Measurements from ENCODE around the gene KRTAP10-2. TPM values are rescaled to one million over a fixed set of nuclear protein-coding genes. Genes with fewer than 3 reads are reported as not detected.

Gene KRTAP10-2
- total RNA-seq, 2 donors from 2014 or later: not detected

GRCh38 chr21:44548922-44549321, 2.4 kb downstream of the KRTAP10-2 start:
- intact Hi-C loops (cut with DNase I, micrococcal nuclease): no loop called here
- DNase-seq (no peak), ATAC-seq (no peak)

DNA sequence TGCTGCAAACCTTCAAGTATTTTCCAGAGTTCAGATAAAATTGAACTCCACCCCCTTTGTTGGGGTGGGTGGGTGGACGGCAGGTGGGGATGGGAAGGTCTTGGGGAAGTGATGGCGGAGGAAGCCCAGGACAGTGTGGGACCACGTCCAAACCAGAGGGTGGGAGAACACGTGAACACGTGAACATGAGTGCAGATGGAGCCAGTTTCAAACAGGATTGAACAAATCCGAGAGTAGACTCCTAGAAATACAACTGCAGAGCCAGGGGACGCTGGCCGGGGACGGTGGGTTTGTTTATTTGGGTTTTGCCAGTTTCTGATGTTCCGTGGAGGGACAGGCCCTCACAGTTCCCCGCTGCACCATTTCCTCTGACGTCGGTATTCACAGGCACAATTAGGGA, 2.9 kb downstream of the KRTAP10-2 start:
- ATAC-seq (no peak), DNase-seq (no peak)
- intact Hi-C loops (cut with DNase I, micrococcal nuclease): no loop called here

GRCh38 chr21:44547656-44548331, 3.5 kb downstream of the KRTAP10-2 start:
- peak; percentile 74 for ATAC-seq
- intact Hi-C loops (cut with DNase I, micrococcal nuclease): no loop called here
- no peak for DNase-seq

DNA sequence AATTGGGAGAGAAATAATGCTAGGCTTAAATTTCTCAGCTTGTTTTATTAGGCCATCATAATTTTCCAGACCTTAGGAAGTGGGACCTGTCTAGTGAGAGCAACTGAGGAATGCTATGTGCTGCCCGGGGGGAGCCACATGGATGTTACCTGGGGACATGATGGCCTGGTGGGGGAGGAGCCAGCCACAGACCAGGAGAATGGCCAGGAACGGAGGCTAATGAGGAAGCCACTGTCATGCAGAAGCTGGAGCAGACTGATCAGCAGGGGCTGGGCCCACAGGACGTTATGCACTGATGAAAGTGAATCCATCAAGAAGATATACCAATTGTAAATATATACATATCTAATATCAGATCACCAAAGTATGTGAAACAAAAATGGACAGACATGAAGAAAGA, 6.7 kb downstream of the KRTAP10-2 start:
- intact Hi-C loops (cut with DNase I, micrococcal nuclease): no loop called here
- no peak for DNase-seq
- ATAC-seq: no peak

GRCh38 chr21:44542716-44543115, 8.6 kb downstream of the KRTAP10-2 start:
- ATAC-seq: no peak
- intact Hi-C loops (cut with DNase I, micrococcal nuclease): no loop called here

GRCh38 chr21:44540741-44541288, 10.5 kb downstream of the KRTAP10-2 start:
- DNase-seq: no peak
- ATAC-seq: no peak
- intact Hi-C loops (cut with DNase I, micrococcal nuclease): no loop called here

More at GRCh38 chr21:44542716-44543115, 8.6 kb downstream of the KRTAP10-2 start:
- DNase-seq: no peak

DNA sequence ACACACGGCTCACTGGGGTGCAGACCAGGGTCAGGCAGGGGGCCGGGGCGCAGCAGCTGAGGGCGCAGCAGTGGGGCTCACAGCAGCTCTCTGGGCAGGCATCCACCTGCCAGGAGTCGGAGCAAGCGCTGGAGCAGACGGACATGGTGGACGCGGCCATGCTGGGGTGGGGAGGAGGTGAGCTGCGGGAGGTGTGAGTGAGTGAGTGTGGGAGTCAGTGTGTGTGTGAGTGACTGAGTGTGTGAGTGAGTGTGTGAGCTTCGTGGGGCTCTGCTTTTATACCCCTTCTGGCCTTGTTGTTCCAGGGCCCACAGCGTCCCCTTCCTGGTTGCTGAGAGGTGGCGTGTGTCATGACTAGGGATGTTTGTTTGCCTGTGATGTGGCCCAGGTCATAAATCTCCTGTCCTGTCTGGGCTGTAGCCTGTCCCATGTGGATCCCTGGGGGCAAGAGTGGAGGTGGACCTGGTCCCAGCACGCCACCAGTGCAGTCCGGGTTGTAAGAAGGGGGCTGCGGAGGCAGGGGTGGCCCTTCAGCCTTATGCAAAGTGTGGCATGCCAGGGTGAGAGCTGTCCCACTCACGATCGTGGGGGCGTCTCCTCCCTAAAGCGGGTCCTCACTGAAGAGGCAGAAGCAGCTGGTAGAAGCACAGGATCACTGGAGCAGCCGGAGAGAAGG, 11.2 kb downstream of the KRTAP10-2 start, which contains the start of gene KRTAP10-1:
Gene KRTAP10-1 (minus strand): TSS at position 205 of the 676 bp plus-strand sequence. CDS start 45 bp downstream, at position 160.
- DNase-seq (no peak), ATAC-seq (no peak)
- intact Hi-C loops (cut with DNase I, micrococcal nuclease): no loop called here

DNA sequence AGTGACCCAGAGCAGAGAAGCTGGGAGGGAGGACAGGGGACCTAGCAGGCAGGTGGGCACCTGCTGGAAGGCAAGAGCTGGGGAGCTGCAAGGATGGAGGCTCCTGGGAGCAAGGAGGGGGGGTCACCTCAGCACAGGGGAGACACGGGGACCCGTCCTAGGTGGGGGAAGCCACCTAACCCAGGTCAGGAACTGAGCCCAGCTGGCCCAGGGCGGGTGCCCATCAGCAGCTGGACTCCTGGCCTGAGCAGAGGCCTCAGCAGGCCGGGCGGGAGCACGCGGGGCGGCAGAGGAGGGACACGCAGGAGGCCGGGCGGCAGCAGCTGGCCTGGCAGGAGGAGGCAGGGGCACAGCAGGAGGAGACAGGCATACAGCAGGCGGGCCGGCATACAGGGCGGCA, 12.3 kb downstream of the KRTAP10-2 start:
- DNase-seq: no peak
- ATAC-seq: no peak
- intact Hi-C loops (cut with DNase I, micrococcal nuclease): no loop called here

DNA sequence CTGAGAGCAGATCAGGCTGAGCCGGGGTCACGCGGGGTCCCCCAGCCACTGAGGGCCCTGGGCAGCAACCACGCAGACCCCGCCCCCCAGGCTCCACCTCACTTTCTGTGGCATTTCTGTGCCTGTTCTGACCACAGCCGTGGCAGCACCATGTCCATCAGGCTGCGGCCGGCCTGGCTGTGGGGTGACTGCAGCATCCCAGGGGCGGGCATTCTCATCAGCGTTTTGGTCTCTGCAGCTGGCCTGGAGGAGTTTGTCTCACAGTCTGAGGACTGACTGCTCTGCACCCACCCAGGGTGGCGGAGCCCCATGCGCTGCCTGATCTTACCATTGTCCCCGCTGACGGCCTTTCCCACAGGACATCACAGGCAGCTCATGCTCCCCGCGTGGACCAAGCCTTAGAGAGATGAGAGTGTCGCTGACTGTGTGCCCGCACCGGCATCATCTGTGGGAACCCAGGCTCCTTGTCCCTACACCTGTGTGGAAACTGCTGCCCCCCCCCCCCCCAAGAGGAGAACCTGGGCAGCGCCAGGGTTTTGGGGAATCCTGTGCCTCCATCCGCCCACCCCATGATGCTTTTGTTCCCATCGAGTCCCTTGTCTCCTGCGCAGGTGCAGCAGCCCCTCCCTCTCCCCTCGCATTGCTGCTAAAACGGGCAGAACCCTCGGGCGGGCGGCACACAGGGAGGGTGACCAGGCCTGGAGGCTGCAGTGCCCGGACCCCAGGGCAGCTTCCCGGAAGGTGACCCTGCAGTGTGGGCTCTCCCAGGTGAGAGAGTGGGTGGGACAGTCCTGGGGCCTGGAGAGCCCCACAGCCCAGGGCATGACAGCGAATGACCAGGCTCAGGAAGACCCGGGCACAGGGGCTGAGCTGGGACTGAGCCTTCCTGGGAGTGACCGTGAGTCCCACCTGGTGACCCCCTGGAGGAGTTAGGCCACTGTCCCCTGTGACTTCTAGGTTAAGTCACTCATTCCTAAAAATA, 13.1 kb downstream of the KRTAP10-2 start:
- no peak for ATAC-seq

DNA sequence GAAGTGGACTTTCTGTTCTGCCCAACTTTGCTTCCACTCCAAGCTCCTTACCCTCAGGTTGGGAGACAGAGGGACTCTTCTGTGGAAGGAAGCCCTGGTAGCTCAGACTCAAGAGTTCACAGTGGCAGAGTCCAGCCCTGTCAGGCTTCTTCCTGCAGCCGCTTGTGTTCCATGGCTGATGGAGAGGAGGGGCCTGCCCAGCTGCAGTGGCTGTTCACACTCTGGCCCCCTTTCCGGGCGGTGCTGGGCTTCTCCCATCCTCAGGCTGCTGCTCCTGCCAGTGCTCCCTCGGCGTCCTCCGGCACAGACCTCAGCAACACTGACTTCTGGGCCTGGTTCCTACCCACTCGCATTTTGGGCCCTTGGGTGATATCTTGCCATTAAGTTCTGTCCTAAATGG, 15.3 kb downstream of the KRTAP10-2 start:
- DNase-seq: peak in 1 of 2 donors; percentile 19

More for the DNA sequence above, 13.1 kb downstream of the KRTAP10-2 start:
- intact Hi-C loops (cut with DNase I, micrococcal nuclease): no loop called here
- DNase-seq: no peak

DNA sequence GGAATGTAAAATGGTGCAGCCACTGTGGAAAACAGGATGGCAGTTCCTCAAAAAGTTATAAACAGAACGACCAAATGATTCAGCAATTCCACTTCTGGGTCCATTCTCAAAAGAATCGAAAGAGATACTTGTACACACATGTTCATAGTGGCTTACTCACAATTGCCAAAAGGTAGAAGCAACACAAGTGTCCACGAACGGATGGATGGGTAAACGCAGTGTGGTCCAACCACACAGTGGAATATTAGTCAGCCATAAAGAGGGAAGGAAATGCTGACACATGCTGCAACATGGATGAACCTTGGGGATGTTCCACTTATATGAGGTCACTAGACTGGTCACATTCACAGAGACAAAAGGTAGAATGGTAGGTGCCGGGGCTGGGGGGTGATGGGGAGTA, 16.6 kb downstream of the KRTAP10-2 start:
- intact Hi-C loops (cut with DNase I, micrococcal nuclease): no loop called here
- DNase-seq (no peak), ATAC-seq (no peak)

More for the DNA sequence above, 15.3 kb downstream of the KRTAP10-2 start:
- ATAC-seq: no peak
- intact Hi-C loops (cut with DNase I, micrococcal nuclease): no loop called here

DNA sequence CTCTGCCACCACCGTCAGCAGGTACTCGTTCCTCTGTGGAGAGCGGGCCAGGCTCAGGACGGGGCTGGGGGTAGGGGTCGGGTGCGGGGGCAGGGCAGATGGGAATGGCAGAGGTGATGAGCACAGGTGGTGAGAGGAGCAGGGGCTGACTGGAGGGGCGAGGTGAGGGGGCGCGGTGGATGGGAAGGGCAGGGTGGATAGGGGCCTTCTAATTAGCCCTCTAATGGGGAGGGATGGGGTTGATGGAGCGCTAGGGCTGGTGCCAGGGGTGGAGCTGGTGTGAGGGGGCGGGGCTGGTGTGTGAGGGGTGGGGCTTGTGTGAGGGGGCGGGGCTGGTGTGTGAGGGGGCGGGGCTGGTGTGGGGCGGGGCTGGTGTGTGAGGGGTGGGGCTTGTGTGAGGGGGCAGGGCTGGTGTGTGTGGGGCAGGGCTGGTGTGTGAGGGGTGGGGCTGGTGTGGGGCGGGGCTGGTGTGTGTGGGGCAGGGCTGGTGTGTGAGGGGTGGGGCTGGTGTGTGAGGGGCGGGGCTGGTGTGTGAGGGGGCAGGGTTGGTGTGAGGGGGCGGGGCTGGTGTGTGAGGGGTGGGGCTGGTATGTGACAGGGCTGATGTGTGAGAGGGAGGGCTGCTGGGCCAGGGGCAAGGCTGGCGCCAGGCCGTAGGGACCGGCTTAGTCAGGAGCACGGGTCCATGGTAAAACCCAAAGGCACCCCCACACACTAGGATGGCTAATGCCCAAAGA, 17.2 kb downstream of the KRTAP10-2 start:
- DNase-seq (no peak), ATAC-seq (no peak)
- intact Hi-C loops (cut with DNase I, micrococcal nuclease): no loop called here

GRCh38 chr21:44533121-44533890, 18.0 kb downstream of the KRTAP10-2 start:
- ATAC-seq (no peak), DNase-seq (no peak)
- intact Hi-C loops (cut with DNase I, micrococcal nuclease): no loop called here

- intact Hi-C loops (cut with DNase I, micrococcal nuclease): no loop called here
- DNase-seq (no peak), ATAC-seq (no peak)
Measured at GRCh38 chr21:44532712-44533111, 18.6 kb downstream of the KRTAP10-2 start.

- ATAC-seq (no peak), DNase-seq (no peak)
- intact Hi-C loops (cut with DNase I, micrococcal nuclease): no loop called here
Measured at GRCh38 chr21:44531606-44532564, 19.4 kb downstream of the KRTAP10-2 start.

DNA sequence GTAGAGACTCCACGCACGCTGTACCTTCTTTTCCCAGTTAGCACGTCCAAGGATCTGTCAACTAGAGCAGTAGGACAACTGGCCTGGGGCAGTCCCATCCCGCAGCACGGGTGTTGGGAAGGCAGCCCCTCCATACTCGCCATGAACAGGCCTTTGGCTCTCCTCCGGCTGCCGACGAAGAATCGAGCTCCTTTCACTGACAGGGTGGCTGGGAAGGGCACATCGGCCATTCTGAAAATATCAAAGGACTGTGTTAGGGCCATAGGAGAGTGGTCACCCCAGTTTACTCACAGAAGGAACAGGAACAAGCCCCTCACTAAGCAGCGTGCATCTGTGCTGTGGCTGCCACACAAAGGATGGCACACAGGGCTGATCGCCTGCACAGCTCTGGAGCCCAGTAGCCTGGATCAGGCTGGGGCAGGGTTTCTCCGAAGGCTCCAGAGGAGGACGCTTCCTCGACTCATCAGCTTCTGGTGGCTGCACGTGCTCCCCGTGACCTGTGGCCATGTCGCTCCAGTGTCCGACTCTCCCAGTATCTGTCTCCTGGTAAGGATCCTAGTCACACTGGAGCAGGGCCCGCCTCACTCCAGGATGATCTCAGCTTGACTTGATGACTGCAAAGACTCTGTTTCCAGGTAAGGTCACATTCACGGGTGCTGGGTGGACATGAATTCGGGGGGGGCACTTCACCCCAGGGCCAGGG, 20.3 kb downstream of the KRTAP10-2 start:
- intact Hi-C loops (cut with DNase I, micrococcal nuclease): no loop called here
- DNase-seq (no peak), ATAC-seq (no peak)
